Sciatic nerve (tissue), 2 donors: Measurements from ENCODE around the gene SEC14L2. TPM values are rescaled to one million over a fixed set of nuclear protein-coding genes. Genes with fewer than 3 reads are reported as not detected.

Experiments used
- ATAC-seq: fragments of 200-7000 bp; cut with Tn5 transposase; one replicate; pipeline ENCODE4 v1.9.1; 2020; ENCODE audit warnings: mild to moderate bottlenecking, moderate library complexity
- DNase-seq: peaks from one replicate; pipeline ENCODE4 v3.0.0-alpha.2; 2020; ENCODE audit warnings: low spot score
- intact Hi-C: fragments of 100-400 bp; cut with DNase I; formaldehyde crosslinking; loops from one replicate; pipeline ENCODE4 v1.14.2; 2022
- total RNA-seq: library from RNA; stranded (reverse); fragmentation: NEBNext Ultra II Directional; extraction: Animal tissue kit (Norgen Biotek cat#: 25700); gene quantifications from one replicate; pipeline ENCODE4 v1.2.1, GENCODE V29; 2021
- donor health status: DM: no; HTN: no; CAD: no.
- donor health status: DM: no; HTN: no; CAD: no.

Gene SEC14L2
- total RNA-seq, 1 donor from 2014 or later, result 20.8 TPM

DNA sequence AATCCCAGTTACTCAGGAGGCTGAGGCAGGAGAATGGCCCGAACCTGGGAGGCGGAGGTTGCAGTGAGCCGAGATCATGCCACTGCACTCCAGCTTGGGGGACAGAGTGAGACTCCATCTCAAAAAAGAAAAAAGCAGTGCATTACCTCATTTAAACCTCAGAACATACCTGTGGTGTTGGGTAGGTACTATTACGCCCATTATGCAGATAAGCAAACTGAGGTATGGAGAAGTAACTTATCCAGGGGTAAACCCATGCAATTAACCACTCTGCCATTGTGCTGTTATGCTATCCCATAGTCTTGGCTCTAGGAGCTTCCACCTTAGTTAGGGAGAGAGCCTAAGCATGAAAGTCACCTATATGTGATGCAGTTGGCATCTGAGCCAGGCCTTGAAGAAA, 77.3 kb downstream of the SEC14L2 start:
- ATAC-seq (no peak), DNase-seq (no peak)
- intact Hi-C loops, result no loop called here

Other genes with a start within 250 kb of the SEC14L2 start
- 3.2 TPM for gene LIF, start 150.3 kb upstream of the SEC14L2 start, total RNA-seq
- 6.4 TPM for gene OSM, start 130.2 kb upstream of the SEC14L2 start, total RNA-seq
- gene CASTOR1, start 107.5 kb upstream of the SEC14L2 start, total RNA-seq, result 15.9 TPM
- 29.4 TPM for gene TBC1D10A, start 70.1 kb upstream of the SEC14L2 start, total RNA-seq
- 138 TPM for gene SF3A1, start 40.1 kb upstream of the SEC14L2 start, total RNA-seq
- 0.71 TPM for gene CCDC157, start 40.0 kb upstream of the SEC14L2 start, total RNA-seq
- gene RNF215, start 9.6 kb upstream of the SEC14L2 start, total RNA-seq, result 25.5 TPM
- 3.6 TPM for gene MTFP1, start 28.8 kb downstream of the SEC14L2 start, total RNA-seq
- not detected for gene SEC14L3, start 75.0 kb downstream of the SEC14L2 start, total RNA-seq
- 0.62 TPM for gene SEC14L4, start 108.7 kb downstream of the SEC14L2 start, total RNA-seq
- gene SEC14L6, start 149.7 kb downstream of the SEC14L2 start, total RNA-seq, result 4.3 TPM
- gene GAL3ST1, start 177.6 kb downstream of the SEC14L2 start, total RNA-seq, result 26.3 TPM
- 46.6 TPM for gene PES1, start 194.9 kb downstream of the SEC14L2 start, total RNA-seq
- 21.6 TPM for gene TCN2, start 210.2 kb downstream of the SEC14L2 start, total RNA-seq
- 3.4 TPM for gene SLC35E4, start 238.8 kb downstream of the SEC14L2 start, total RNA-seq